Activated T-helper 17 cell treated with anti-CD3 and anti-CD28 coated beads, Interleukin-2, amount 50 U/mL, for 72 hours (primary cell): ENCODE measurements around the gene VWA5B1. TPM values are rescaled to one million over a fixed set of nuclear protein-coding genes. Genes with fewer than 3 reads are reported as not detected.

ENCODE experiments used
- ATAC-seq: fragments of 150-1000 bp; cut with Tn5 transposase; replicated peaks from 2 replicates; pipeline ENCODE4 v1.10.0; 2021; ENCODE audit warnings: mild to moderate bottlenecking, moderate library complexity
- H3K27ac Mint-ChIP-seq: one replicate; pipeline ENCODE4 v1.8.0; 2022; ENCODE audit warnings: mixed read lengths
- H3K27me3 Mint-ChIP-seq: one replicate; pipeline ENCODE4 v1.8.0; 2022; ENCODE audit warnings: mixed read lengths
- H3K36me3 Mint-ChIP-seq: one replicate; pipeline ENCODE4 v1.8.0; 2022; ENCODE audit warnings: low read depth, mild to moderate bottlenecking, mixed read lengths
- H3K4me1 Mint-ChIP-seq: one replicate; pipeline ENCODE4 v1.8.0; 2022; ENCODE audit warnings: mixed read lengths
- H3K4me3 Mint-ChIP-seq: one replicate; pipeline ENCODE4 v1.8.0; 2022; ENCODE audit warnings: mild to moderate bottlenecking, mixed read lengths
- H3K9me3 Mint-ChIP-seq: one replicate; pipeline ENCODE4 v1.8.0; 2022; ENCODE audit warnings: mixed read lengths
- total RNA-seq, 2 donors: library from RNA; stranded (reverse); gene quantifications; one replicate each; pipeline ENCODE4 v1.2.3, GENCODE V29; 2022

VWA5B1 gene
- total RNA-seq, 2 donors from 2014 or later = 0.05 TPM; not detected in 1

DNA sequence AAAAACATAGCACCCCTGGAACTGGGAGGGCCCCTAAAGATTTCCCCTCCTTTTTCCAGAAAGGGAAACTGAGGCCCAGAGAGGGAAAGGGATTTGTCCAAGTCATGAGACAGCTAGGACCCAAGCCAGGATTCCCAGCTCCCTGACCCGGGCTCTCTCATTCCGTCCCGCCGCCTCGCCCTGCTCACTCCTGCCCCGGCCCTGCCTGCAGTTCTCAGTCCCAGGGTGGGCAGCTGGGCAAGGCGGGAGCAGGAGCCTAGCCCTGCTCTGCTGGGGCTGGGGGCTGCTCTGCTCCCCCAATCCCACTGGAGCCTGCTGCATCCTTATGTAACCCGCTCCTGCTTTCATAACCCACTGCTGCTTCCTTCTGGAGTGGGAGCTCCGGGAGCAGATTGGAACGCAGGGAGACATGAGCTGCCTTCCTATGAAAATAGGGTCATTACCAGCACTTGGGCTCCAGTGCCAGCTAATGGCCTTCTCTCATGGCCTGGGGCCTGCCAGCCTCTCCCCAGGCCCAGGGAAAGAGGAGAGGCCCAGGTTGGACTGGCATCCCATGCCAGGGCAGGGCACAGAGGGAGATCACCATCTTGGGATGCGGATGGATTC is 110.8 kb downstream of the VWA5B1 start:
- peaks cover 43% of the 10 kb centered on the region for H3K27me3 Mint-ChIP-seq
- H3K27ac Mint-ChIP-seq = no peak overlapping the region

DNA sequence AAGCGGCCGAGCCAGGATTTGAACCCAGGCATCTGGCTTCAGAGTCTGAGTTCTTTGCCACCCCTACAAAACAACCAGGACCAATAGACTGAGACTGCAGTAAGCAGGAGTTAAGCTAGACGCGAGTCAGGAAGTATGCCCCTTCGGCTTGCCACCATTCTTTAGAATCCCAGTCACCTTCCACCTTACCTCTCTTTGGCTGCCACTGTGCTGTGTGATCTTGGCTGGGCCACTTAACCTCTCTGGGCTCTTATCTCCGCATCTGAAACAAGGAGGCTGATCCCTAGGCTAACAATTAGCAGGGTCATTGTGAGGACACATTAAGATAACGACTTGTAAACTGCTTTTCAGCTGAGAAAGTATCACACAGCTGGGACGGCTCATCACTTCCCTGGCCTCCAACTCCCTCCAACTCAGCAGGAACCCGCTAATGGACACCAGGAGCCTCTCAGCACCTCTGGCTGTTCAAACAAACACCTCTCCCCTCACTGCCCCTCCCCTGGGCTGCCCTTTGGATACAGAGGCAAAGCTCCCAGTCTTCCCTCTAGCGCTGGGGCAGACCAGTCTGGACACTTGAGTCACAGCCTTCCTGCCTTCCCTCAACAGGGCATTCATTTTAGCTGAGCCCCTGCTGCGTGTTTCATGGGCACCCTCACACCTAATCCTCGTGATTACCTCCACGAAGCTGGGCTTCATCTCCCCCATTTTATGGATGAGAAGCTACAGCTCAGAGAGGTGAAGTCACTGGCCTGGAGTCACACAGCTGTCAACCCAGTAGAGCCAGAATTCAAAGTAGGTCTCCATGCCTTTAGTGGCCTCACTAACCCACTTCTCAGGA is 112.1 kb downstream of the VWA5B1 start:
- no peak overlapping the region for H3K27ac Mint-ChIP-seq
- H3K4me3 Mint-ChIP-seq = no peak overlapping the region
- H3K36me3 Mint-ChIP-seq = no peaks in the 10 kb centered on the region
- H3K27me3 Mint-ChIP-seq = peaks cover 43% of the 10 kb centered on the region
- no peak for ATAC-seq
- no peaks in the 10 kb centered on the region for H3K9me3 Mint-ChIP-seq
- H3K4me1 Mint-ChIP-seq = no peaks in the 10 kb centered on the region

More for the DNA sequence above, 110.8 kb downstream of the VWA5B1 start:
- no peaks in the 10 kb centered on the region for H3K36me3 Mint-ChIP-seq
- H3K9me3 Mint-ChIP-seq = no peaks in the 10 kb centered on the region
- no peaks in the 10 kb centered on the region for H3K4me1 Mint-ChIP-seq
- H3K4me3 Mint-ChIP-seq = no peak overlapping the region
- no peak for ATAC-seq

DNA sequence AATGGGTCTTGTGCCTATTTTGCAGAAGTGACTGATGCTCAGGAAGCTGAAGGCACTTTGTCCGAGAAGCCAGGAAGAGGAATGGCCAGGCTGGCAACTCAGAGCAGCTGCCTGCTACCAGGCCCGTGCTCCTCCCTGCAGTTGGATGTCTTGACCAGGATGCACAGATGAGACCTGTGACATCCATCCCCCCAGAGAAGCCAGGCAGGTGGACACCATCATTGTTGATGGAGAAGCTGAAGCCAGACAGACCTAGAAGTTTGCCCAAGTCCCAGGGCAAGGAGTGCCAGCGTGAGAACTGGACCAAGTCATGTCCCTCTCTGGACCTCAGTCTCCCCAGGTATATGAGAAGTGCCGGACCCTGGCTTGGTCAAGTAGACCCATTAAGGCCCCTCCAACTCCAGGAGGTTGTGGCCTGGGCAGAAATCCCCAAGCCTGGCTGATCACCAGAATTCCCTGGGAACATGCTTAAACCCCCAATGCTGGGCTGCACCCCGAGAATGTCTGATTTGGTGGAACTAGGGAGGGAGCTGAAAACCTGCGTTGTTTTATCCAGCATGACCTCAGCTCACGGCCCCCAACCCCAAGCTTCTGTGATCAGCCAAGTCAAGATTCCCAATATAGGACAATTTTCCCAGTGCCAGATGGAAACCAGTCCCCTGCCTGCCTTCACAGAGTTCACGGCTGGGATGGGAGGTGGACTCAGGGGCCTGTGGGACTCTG is 112.9 kb downstream of the VWA5B1 start:
- ATAC-seq = no peak
- Mint-ChIP-seq H3K27ac (no peak overlapping the region), H3K36me3 (no peaks in the 10 kb centered on the region), H3K4me3 (no peak overlapping the region), H3K9me3 (no peaks in the 10 kb centered on the region), H3K27me3 (peaks cover 44% of the 10 kb centered on the region), H3K4me1 (no peaks in the 10 kb centered on the region)

DNA sequence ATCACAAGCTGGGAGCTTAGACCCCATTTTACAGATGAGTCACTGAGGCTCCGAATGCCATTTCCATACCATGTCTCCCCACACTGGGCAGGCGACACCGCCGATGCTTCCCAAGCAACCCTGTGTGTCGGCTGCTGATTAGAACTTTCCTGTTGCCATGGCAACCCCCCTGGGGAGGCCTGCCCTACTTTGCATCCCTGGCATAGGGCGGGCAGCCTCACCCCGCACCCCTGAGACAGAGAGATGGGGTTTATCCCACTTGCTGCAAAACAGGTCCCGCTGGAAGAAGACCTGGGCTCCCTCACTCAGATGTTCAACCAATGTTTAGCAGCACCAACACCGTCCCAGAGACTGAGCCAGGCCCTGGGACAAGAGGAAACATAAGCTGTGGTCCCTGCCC is 113.8 kb downstream of the VWA5B1 start:
- Mint-ChIP-seq H3K27me3 (peaks cover 36% of the 10 kb centered on the region), H3K9me3 (no peaks in the 10 kb centered on the region), H3K4me1 (no peaks in the 10 kb centered on the region), H3K27ac (no peak overlapping the region), H3K36me3 (no peaks in the 10 kb centered on the region), H3K4me3 (no peak overlapping the region)
- ATAC-seq = no peak

Other genes starting within 250 kb of the VWA5B1 start
- gene PLA2G5, start 220.7 kb upstream of the VWA5B1 start, total RNA-seq = not detected
- not detected for gene PLA2G2D, start 171.3 kb upstream of the VWA5B1 start, total RNA-seq
- not detected for gene PLA2G2F, start 151.6 kb upstream of the VWA5B1 start, total RNA-seq
- under 1 TPM; 0.37 to 0.63 TPM for gene UBXN10, start 104.8 kb upstream of the VWA5B1 start, total RNA-seq
- under 1 TPM; 0.06 to 0.26 TPM for gene PLA2G2C, start 104.4 kb upstream of the VWA5B1 start, total RNA-seq
- gene CAMK2N1, start 195.3 kb downstream of the VWA5B1 start, total RNA-seq = under 1 TPM; 0.30 to 0.53 TPM
- gene MUL1, start 217.3 kb downstream of the VWA5B1 start, total RNA-seq = 10 to 100 TPM; 11.6 to 16.3 TPM